HuH-7.5 (cell line): ENCODE data around the gene TBC1D5.
"Not testable (repeated sequence)": the region's sequence is repeated elsewhere in the genome, so short reads cannot be mapped to it uniquely, and the experiment has no call there.

Experiments used
- DNase-seq: peaks from one replicate; pipeline ENCODE4 v3.0.0; 2011; ENCODE audit warnings: low spot score

TBC1D5 gene

GRCh38 chr3:17542591-17542990 lies 199.8 kb downstream of the TBC1D5 start:
- no peak for DNase-seq

- DNase-seq = no peak
These were observed 203.0 kb downstream of the TBC1D5 start for GRCh38 chr3:17539436-17539835.

GRCh38 chr3:17535274-17535673 lies 207.2 kb downstream of the TBC1D5 start:
- DNase-seq = no peak

- not testable (repeated sequence) for DNase-seq
These were observed 210.0 kb downstream of the TBC1D5 start for GRCh38 chr3:17532446-17532845.

- no peak for DNase-seq
These were observed 212.8 kb downstream of the TBC1D5 start for GRCh38 chr3:17529677-17530076.

- DNase-seq = no peak
These were observed 224.0 kb downstream of the TBC1D5 start for GRCh38 chr3:17518189-17519059.

GRCh38 chr3:17515445-17516234 lies 226.8 kb downstream of the TBC1D5 start:
- no peak for DNase-seq

GRCh38 chr3:17514597-17514996 lies 227.8 kb downstream of the TBC1D5 start:
- DNase-seq = no peak

- no peak for DNase-seq
These were observed 232.2 kb downstream of the TBC1D5 start for GRCh38 chr3:17510265-17510664.

GRCh38 chr3:17508180-17508752 lies 234.2 kb downstream of the TBC1D5 start:
- no peak for DNase-seq

- DNase-seq = no peak
These were observed 235.0 kb downstream of the TBC1D5 start for GRCh38 chr3:17507480-17507879.

- DNase-seq = no peak
These were observed 236.6 kb downstream of the TBC1D5 start for GRCh38 chr3:17505856-17506255.

- no peak for DNase-seq
These were observed 240.7 kb downstream of the TBC1D5 start for GRCh38 chr3:17501745-17502144.

- no peak for DNase-seq
These were observed 241.8 kb downstream of the TBC1D5 start for GRCh38 chr3:17500618-17501017.

GRCh38 chr3:17494117-17494809 lies 248.2 kb downstream of the TBC1D5 start:
- no peak for DNase-seq

GRCh38 chr3:17491601-17492000 lies 250.8 kb downstream of the TBC1D5 start:
- no peak for DNase-seq

GRCh38 chr3:17491190-17491589 lies 251.2 kb downstream of the TBC1D5 start:
- not testable (repeated sequence) for DNase-seq

- DNase-seq = no peak
These were observed 253.3 kb downstream of the TBC1D5 start for GRCh38 chr3:17489139-17489538.

GRCh38 chr3:17481116-17481515 lies 261.3 kb downstream of the TBC1D5 start:
- DNase-seq = no peak

- no peak for DNase-seq
These were observed 262.6 kb downstream of the TBC1D5 start for GRCh38 chr3:17479681-17480405.

GRCh38 chr3:17478673-17479072 lies 263.8 kb downstream of the TBC1D5 start:
- no peak for DNase-seq

GRCh38 chr3:17473761-17474160 lies 268.7 kb downstream of the TBC1D5 start:
- DNase-seq = no peak
